ENCODE data around the gene SRSF1.
"Not testable (repeated sequence)": the region's sequence is repeated elsewhere in the genome, so short reads cannot be mapped to it uniquely, and the experiment has no call there.

The SRSF1 gene

GRCh38 chr17:57963149-57963511, 43.9 kb downstream of the SRSF1 start:
- no peak for DNase-seq

- DNase-seq, result no peak
These were observed 44.5 kb downstream of the SRSF1 start for GRCh38 chr17:57962279-57963148.

GRCh38 chr17:57959929-57960328, 47.1 kb downstream of the SRSF1 start:
- no peak for DNase-seq

DNA sequence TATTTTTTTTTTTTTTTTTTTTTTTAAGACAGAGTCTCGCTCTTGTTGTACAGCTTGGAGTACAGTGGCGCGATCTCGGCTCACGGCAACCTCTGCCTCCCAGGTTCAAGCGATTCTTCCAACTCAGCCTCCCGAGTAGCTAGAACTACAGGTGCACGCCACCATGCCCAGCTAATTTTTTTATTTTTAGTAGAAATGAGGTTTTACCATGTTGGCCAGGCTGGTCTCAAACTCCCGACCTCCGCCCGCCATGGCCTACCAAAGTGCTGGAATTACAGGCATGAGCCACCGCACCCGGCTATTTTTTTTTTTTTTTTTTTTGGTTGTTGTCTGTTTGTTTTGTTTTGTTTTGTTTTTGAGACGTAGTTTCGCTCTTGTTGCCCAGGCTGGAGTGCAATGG, 48.7 kb downstream of the SRSF1 start:
- DNase-seq, result not testable (repeated sequence)

- no peak for DNase-seq
These were observed 49.2 kb downstream of the SRSF1 start for GRCh38 chr17:57957886-57958285.

DNA sequence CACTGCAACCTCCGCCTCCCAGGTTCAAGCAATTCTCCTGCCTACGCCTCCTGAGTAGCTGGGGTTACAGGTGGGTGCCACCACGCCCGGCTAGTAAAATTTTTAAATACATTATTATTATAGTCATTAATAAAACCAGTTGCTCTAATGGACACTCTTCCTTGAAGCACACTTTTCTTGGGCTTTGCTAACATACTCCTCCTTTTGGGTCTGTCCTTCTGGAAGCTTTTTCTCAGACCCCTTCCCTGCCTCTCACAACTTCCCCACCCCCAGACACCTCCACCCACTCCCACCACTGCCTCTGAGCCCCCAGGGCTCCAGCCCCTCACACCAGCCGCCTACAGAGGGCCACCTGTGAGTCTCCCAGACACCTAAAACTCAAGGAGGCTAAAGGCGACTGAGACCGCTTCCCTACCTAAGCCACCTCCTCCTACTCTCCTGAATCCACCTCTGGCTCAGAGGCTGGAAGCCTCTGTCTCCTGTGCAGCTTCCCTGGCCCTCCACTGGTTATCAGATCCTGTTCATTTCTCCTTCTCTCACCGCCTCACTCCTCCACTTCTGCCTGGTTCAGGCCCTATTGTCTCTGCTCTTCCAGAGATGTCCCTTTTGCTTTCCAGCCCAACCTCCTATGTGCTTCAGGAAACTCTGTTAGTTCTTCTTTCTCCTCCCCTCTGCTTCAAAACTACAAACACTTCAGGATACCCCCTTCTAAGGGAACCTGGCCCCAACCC, 49.8 kb downstream of the SRSF1 start:
- no peak for DNase-seq

GRCh38 chr17:57956291-57957119, 50.5 kb downstream of the SRSF1 start:
- DNase-seq, result no peak

GRCh38 chr17:57955183-57955931, 51.7 kb downstream of the SRSF1 start, which contains the start of gene CUEDC1:
TSS of gene CUEDC1 (minus strand) at chr17:57955412. CDS start at chr17:57885564, 69,848 bp downstream.
- DNase-seq, result peak; percentile 54 to 67

GRCh38 chr17:57954397-57955182, 52.5 kb downstream of the SRSF1 start:
- no peak for DNase-seq

- DNase-seq, result no peak
These were observed 53.2 kb downstream of the SRSF1 start for GRCh38 chr17:57953705-57954396.
